HL-60 (cell line): ENCODE results near the gene EHD1.

ENCODE experiments used
- CTCF ChIP-seq: IDR thresholded peaks from one replicate; pipeline ENCODE4 v1.5.1; 2011; ENCODE audit warnings: low read length, control low read depth, inconsistent platforms; ENCODE audit not compliant: insufficient read depth
- POLR2AphosphoS5 ChIP-seq: IDR thresholded peaks from 2 replicates; pipeline ENCODE4 v1.6.1; 2012; ENCODE audit warnings: low read depth

DNA sequence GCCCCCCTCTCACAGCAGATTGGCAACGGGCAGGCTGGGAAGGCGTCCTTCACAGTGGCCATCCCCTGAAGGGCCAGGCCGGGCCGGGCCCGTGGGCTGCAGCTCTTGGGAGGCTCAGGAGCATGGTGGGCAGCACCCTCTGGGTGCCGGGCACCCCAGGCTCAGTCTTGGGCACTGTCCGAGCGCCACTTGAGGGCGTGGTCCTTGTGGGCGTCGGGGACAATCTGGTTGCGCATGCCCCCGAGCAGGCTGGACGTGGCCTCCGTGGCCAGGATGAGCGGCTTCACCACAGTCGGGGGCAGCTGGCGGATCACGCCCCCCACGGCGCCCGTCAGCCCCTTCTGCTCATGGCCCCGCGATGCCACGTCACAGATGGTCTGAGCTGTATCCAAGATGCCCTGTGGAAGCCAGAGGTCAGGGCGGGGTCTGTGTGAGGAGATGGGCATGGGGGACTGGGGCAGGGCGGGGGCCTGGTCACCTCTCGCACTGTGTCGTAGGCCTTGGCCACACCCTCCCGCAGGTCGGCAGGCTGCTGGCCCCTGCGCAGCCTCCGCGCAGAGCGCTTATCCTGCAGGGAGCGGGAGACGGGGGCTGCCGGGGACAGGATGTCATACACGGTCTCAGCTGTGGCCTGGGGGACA is 16.5 kb upstream of the EHD1 start:
- TF ChIP-seq CTCF (no peak), POLR2AphosphoS5 (no peak)
